Fibroblast of peridontal ligament (primary cell): ENCODE results near the gene STAT5B.
A peak's percentile ranks its signal among the peaks of the same experiment; 100 is the strongest.
"Not testable (repeated sequence)": the region's sequence is repeated elsewhere in the genome, so short reads cannot be mapped to it uniquely, and the experiment has no call there.

ENCODE experiments used
- DNase-seq: peaks from one replicate; pipeline ENCODE4 v3.0.0-alpha.2; 2010; ENCODE audit errors: extremely low read depth

STAT5B gene

GRCh38 chr17:42305543-42306384 lies 29.6 kb upstream of the STAT5B start:
- no peak for DNase-seq

DNA sequence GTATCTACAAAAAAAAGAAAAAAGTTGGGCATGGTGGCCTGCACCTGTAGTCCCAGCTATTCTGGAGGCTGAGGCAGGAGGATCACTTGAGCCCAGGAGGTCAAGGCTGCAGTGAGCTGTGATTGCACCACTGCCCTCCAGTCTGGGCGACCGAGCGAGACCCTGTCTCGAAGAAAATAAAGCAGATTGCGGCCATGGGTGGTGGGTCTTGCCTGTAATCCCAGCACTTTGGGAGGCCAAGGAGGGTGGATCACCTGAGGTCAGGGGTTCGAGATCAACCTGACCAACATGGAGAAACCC lies 28.8 kb upstream of the STAT5B start:
- DNase-seq = not testable (repeated sequence)

- DNase-seq = no peak
These were observed 28.2 kb upstream of the STAT5B start for GRCh38 chr17:42304187-42305030.

GRCh38 chr17:42303694-42304093 lies 27.5 kb upstream of the STAT5B start:
- no peak for DNase-seq

GRCh38 chr17:42301022-42301421 lies 24.8 kb upstream of the STAT5B start:
- no peak for DNase-seq

GRCh38 chr17:42299913-42300312 lies 23.7 kb upstream of the STAT5B start:
- DNase-seq = not testable (repeated sequence)

DNA sequence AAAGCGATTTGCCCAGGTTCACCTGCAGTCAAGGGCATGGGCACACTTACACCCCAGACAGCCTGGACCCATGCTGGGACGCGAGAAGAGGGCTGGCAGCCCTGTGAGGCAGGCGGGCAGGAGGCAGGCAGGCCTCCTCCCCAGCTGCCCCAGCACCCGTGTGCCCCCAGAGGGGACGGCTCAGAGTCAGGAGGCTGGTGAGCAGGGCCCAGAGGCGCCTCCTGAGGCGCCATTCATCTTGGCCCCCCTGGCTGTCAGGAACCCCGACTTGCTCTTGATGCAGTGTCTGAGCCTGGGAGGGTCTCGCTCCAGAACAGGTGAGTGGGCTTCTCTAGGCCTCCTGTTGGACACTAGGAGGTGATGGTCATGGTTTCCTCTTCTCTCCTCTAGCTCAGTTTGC lies 23.2 kb upstream of the STAT5B start:
- DNase-seq = not testable (repeated sequence)

DNA sequence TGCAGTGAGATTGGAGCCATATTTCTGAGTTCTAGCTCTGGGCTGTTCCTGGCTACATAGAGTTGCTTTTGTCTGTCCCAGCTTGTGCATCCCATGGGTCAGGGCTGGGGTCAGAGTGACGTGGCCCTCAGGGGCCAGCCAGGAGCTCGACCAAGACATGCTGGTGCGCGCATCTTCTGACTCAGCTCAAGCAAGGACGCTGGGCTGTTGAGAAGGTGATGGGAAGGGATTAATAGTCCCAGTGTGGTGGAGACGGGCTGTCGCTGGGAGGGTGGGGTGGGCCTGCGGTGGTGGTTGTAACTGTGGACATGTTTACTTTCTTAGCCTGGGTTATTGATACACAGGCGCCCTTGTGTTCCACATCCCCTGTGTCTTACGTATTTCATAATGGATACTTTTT lies 21.6 kb upstream of the STAT5B start:
- DNase-seq = not testable (repeated sequence)

DNA sequence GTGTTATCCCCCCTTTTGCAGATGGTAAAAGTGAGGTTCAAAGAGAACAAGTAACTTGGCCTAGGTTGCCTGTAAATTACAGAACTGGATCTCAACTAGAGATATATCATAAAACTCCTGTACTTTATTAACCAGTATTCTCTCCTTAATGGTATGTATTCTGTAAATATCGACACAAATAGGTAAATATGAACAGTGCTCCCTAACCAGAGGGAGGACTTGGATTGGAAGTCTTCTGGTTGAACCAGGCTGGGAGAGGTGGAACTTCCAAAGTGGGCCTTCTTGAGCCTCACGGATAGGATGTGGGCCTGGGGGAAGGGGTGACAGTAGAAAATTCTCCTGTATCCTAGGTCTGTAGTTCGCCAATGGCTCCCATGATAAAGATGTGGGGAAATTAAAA lies 19.8 kb upstream of the STAT5B start:
- DNase-seq = no peak

- no peak for DNase-seq
These were observed 18.5 kb upstream of the STAT5B start for GRCh38 chr17:42294469-42295398.

GRCh38 chr17:42291129-42291528 lies 14.9 kb upstream of the STAT5B start:
- no peak for DNase-seq

- no peak for DNase-seq
These were observed 14.4 kb upstream of the STAT5B start for GRCh38 chr17:42290577-42290976.

- no peak for DNase-seq
These were observed 13.5 kb upstream of the STAT5B start for GRCh38 chr17:42289611-42290181.

DNA sequence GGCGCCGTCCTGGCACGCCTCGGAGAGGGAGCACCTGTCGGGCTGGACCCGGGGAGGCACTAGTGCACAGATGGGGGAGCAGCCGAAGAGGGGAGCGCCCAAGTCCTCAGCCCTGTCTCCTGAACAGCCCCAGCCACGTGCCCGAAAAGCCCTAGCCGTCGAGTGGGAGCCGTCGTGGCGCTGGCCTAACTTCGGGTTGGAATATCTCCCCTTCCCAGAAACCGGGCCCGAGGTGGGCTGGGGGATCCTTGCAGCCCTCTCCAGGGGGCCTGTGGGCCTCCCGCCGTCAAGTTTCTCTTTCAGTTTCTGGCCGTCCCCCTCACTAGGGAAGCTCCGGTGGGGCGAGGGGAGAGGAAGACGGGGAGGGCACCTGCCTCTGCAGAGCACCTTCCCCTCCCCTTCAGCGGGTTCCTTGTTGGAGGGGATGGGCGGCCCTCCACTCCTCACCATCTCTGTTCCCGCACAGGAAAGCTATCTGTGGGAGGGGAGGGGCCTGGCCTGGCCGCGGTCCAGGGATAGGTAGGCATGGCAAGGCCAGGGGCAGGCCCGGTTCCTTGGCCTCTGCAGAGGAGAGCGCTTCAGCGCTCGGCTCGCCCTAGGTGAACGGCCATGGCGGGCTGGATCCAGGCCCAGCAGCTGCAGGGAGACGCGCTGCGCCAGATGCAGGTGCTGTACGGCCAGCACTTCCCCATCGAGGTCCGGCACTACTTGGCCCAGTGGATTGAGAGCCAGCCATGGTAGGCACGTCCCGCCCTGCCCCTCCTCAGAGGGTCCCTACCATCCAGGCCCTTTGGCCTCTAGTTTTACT lies 12.8 kb upstream of the STAT5B start:
- DNase-seq = no peak

GRCh38 chr17:42287977-42288802 lies 12.0 kb upstream of the STAT5B start, which contains the start of gene STAT5A:
TSS of gene STAT5A (plus strand) at chr17:42288498. CDS start at chr17:42289412, 914 bp downstream.
- peak; percentile 80 for DNase-seq

DNA sequence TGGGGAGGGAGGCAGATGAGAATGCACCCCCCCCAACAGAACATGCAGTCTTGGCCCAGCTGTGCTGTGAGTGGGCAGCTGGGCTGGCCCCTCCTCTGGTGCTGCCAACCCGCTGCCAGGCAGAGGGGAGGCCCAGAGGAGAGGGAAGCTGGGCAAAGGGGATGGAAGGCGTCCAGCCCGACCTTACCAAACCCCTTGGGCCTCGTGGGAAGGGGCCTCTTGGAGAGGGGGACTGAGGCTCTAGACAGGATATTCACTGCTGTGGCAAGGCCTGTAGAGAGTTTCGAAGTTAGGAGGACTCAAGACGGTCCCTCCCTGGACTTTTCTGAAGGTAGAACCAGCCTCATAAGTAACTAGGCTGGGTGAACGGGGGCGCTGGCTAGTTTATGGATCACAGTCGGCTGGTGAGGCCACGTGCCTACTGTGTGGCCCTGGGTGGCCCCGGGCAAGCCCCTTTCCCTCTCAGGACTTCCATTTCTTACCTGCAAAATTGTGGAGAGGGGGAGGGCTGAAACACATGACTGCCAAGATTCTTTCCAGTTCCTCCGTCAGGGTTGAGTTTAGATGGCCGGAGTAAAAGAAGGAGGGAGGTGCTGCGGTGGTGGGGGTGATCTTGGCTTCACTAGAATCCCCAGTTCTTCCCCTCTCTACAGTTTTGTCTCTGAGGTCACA lies 11.2 kb upstream of the STAT5B start:
- peak; percentile 50 for DNase-seq

GRCh38 chr17:42286411-42287221 lies 10.4 kb upstream of the STAT5B start:
- peak; percentile 30 for DNase-seq

GRCh38 chr17:42285346-42286050 lies 9.3 kb upstream of the STAT5B start:
- no peak for DNase-seq
